ENCODE results near the gene TMEM89. TPM values are rescaled to one million over a fixed set of nuclear protein-coding genes. Genes with fewer than 3 reads are reported as not detected.

The TMEM89 gene
- total RNA-seq, 2 donors from 2014 or later, result not detected

- Histone ChIP-seq H3K36me3 (peaks cover 49% of the 10 kb centered on the region), H3K27me3 (no peaks in the 10 kb centered on the region), H3K4me3 (no peak overlapping the region), H3K27ac (peak overlapping the region; percentile 86 to 95), H3K4me1 (peaks cover 0 to 80% of the 10 kb centered on the region in 2 donors), H3K9me3 (no peaks in the 10 kb centered on the region)
- DNase-seq (ENCODE audit: low spot score), result peak; percentile 69
- TF ChIP-seq CTCF (IDR thresholded peaks at IDR 0.05), result no peak
Measured at GRCh38 chr3:48598323-48599076, 23.1 kb downstream of the TMEM89 start.

- H3K27ac ChIP-seq, result peak overlapping the region; percentile 86 to 95
- TF ChIP-seq CTCF (IDR thresholded peaks at IDR 0.05), result no peak
- H3K4me3 ChIP-seq, result no peak overlapping the region
- no peaks in the 10 kb centered on the region for H3K27me3 ChIP-seq
- H3K9me3 ChIP-seq, result no peaks in the 10 kb centered on the region
- H3K36me3 ChIP-seq, result peaks cover 38% of the 10 kb centered on the region
- DNase-seq (ENCODE audit: low spot score), result no peak
- peaks cover 0 to 80% of the 10 kb centered on the region in 2 donors for H3K4me1 ChIP-seq
Measured at GRCh38 chr3:48597408-48597800, 24.2 kb downstream of the TMEM89 start.

GRCh38 chr3:48596676-48597407, 24.7 kb downstream of the TMEM89 start:
- H3K4me1 ChIP-seq, result peaks cover 0 to 76% of the 10 kb centered on the region in 2 donors

GRCh38 chr3:48596157-48596556, 25.4 kb downstream of the TMEM89 start:
- no peak for TF ChIP-seq CTCF (IDR thresholded peaks at IDR 0.05)
- no peaks in the 10 kb centered on the region for H3K27me3 ChIP-seq
- peak overlapping the region; percentile 86 to 95 for H3K27ac ChIP-seq
- DNase-seq (ENCODE audit: low spot score), result no peak
- H3K9me3 ChIP-seq, result no peaks in the 10 kb centered on the region
- peaks cover 0 to 70% of the 10 kb centered on the region in 2 donors for H3K4me1 ChIP-seq
- H3K36me3 ChIP-seq, result peaks cover 31% of the 10 kb centered on the region
- H3K4me3 ChIP-seq, result no peak overlapping the region

More at GRCh38 chr3:48596676-48597407, 24.7 kb downstream of the TMEM89 start:
- no peaks in the 10 kb centered on the region for H3K9me3 ChIP-seq
- peaks cover 34% of the 10 kb centered on the region for H3K36me3 ChIP-seq
- no peak for TF ChIP-seq CTCF (IDR thresholded peaks at IDR 0.05)
- no peak for DNase-seq (ENCODE audit: low spot score)
- H3K27ac ChIP-seq, result peak overlapping the region; percentile 86 to 95
- H3K27me3 ChIP-seq, result no peaks in the 10 kb centered on the region
- no peak overlapping the region for H3K4me3 ChIP-seq

GRCh38 chr3:48595526-48596121, 25.9 kb downstream of the TMEM89 start:
- Histone ChIP-seq H3K9me3 (no peaks in the 10 kb centered on the region), H3K27ac (peak overlapping the region; percentile 86 to 95), H3K4me3 (peak overlapping the region in 1 of 2 donors; percentile 46), H3K27me3 (no peaks in the 10 kb centered on the region), H3K36me3 (peaks cover 26% of the 10 kb centered on the region), H3K4me1 (peaks cover 0 to 64% of the 10 kb centered on the region in 2 donors)
- TF ChIP-seq CTCF (IDR thresholded peaks at IDR 0.05), result no peak
- DNase-seq (ENCODE audit: low spot score), result peak; percentile 71

Data from right atrium auricular region (tissue), 2 donors.